ENCODE measurements around the gene TMEM212. TPM values are rescaled to one million over a fixed set of nuclear protein-coding genes. Genes with fewer than 3 reads are reported as not detected.

Gene TMEM212
- total and polyA plus RNA-seq, 2 of the 13 experiments (the other 11 are each of a cell fraction or from before 2014, with no cell fraction given): not detected

- DNase-seq (ENCODE audit: low spot score) (no peak), FAIRE-seq (no peak), ATAC-seq (no peak)
- Histone ChIP-seq H3K4me3 (replicated peaks in 1 of 3; ENCODE audit: insufficient read depth in 1 of 3, low read depth in 2 of 3, low read length in 3 of 3) (no peak overlapping the region), H3K4me1 (ENCODE audit: insufficient read depth, low read length) (peaks cover 46% of the 10 kb centered on the region), H3K9me3 (ENCODE audit: low read length) (no peaks in the 10 kb centered on the region), H3K36me3 (replicated peaks in 1 of 2; ENCODE audit: control insufficient read depth in 1 of 2, insufficient read depth in 2 of 2, low read length in 2 of 2) (no peaks in the 10 kb centered on the region), H3K27me3 (ENCODE audit: control insufficient read depth in 1 of 2, insufficient read depth in 2 of 2, low read length in 2 of 2) (no peaks in the 10 kb centered on the region; a peak in 1 of 5 replicates), H3K27ac (ENCODE audit: extremely low read length, insufficient read depth, low read length) (no peak overlapping the region), H3K79me2 (ENCODE audit: insufficient read depth, low read length) (peaks cover 33% of the 10 kb centered on the region), H3K4me2 (ENCODE audit: low read depth, low read length) (no peak overlapping the region), H4K20me1 (ENCODE audit: insufficient read depth, low read length) (no peaks in the 10 kb centered on the region), H2AFZ (ENCODE audit: low read length) (no peak overlapping the region), H3K9ac (ENCODE audit: insufficient read depth, low read depth, low read length) (no peak overlapping the region)
- BruUV-seq (replicated peaks): no TSS peak
- ChIA-PET CTCF (ENCODE audit: low intra/inter-chr PET ratio, low total read pairs) (no interaction called here), POLR2A (no interaction called here)
- peak; percentile 29; the same call in 1 of the 2 replicates for TF ChIP-seq CEBPB (IDR thresholded peaks at IDR 0.05; ENCODE audit: borderline replicate concordance, low read depth, low read length)
- no peak for TF ChIP-seq ZNF746 (CRISPR knock-in tag; IDR thresholded peaks at IDR 0.05)
- intact Hi-C loops (cut with micrococcal nuclease; ENCODE audit: unreplicated experiment) (no loop called here), in situ Hi-C loops (cut with HindIII; ENCODE audit: extremely low pct_ligation_motif_present, low pct_unique_long_range_greater_than_20kb) (no loop called here)
- WGBS (ENCODE audit: low lambda C conversion rate): 96% methylated on average over 2 of the region's 2 CpGs
Measured at GRCh38 chr3:171812811-171813210, 30.3 kb upstream of the TMEM212 start.

DNA sequence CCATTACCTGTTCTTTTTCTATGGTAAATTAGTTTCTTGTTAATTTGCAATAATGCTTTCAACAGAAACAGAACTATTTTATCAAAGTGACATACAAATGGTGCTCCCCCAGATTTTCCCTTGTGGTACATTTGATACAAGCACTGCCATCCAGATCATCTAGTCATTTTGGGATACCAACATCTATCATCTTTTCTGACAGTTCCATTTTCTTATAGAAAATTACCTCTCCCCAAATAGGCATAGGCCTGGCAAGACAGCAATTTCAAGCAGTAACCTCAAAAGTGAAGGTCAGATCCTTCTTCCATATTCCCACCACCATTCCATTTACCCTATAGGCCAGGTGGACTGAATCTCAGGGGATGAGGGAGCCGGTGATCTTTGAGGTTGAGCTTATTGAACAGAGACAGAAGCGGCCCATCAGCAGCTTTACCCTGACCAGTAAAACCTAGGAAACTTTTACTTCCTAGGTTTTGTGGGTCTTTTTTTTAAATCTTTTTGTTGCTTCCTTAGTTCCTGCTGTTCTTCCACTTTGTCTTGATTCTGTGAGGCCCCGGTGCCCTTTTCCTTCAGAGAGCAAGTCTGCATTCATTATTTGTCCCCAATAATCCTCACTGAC lies 29.8 kb upstream of the TMEM212 start:
- no peaks in the 10 kb centered on the region for H3K36me3 ChIP-seq (replicated peaks in 1 of 2; ENCODE audit: control insufficient read depth in 1 of 2, insufficient read depth in 2 of 2, low read length in 2 of 2)
- H3K27me3 ChIP-seq (ENCODE audit: control insufficient read depth in 1 of 2, insufficient read depth in 2 of 2, low read length in 2 of 2): no peaks in the 10 kb centered on the region; a peak in 1 of 5 replicates
- POLR2A ChIA-PET: interaction anchor here (1.2 kb wide), 1 partner anchor 9 kb away, joined by 4 read pairs; no protein-coding TSS in a partner anchor
- no TSS peak for BruUV-seq (replicated peaks)
- H2AFZ ChIP-seq (ENCODE audit: low read length): no peak overlapping the region
- in situ Hi-C loops (cut with HindIII; ENCODE audit: extremely low pct_ligation_motif_present, low pct_unique_long_range_greater_than_20kb) (no loop called here), intact Hi-C loops (cut with micrococcal nuclease; ENCODE audit: unreplicated experiment) (no loop called here)
- ATAC-seq (no peak), FAIRE-seq (no peak), DNase-seq (ENCODE audit: low spot score) (no peak)
- H3K4me3 ChIP-seq (replicated peaks in 1 of 3; ENCODE audit: insufficient read depth in 1 of 3, low read depth in 2 of 3, low read length in 3 of 3): no peak overlapping the region
- 96% methylated on average over 3 of the region's 3 CpGs for WGBS (ENCODE audit: low lambda C conversion rate)
- H3K4me2 ChIP-seq (ENCODE audit: low read depth, low read length): no peak overlapping the region
- CTCF ChIA-PET (ENCODE audit: low intra/inter-chr PET ratio, low total read pairs): no interaction called here
- H3K27ac ChIP-seq (ENCODE audit: extremely low read length, insufficient read depth, low read length): no peak overlapping the region
- TF ChIP-seq, protein P1, sequence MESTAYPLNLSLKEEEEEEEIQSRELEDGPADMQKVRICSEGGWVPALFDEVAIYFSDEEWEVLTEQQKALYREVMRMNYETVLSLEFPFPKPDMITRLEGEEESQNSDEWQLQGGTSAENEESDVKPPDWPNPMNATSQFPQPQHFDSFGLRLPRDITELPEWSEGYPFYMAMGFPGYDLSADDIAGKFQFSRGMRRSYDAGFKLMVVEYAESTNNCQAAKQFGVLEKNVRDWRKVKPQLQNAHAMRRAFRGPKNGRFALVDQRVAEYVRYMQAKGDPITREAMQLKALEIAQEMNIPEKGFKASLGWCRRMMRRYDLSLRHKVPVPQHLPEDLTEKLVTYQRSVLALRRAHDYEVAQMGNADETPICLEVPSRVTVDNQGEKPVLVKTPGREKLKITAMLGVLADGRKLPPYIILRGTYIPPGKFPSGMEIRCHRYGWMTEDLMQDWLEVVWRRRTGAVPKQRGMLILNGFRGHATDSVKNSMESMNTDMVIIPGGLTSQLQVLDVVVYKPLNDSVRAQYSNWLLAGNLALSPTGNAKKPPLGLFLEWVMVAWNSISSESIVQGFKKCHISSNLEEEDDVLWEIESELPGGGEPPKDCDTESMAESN (CRISPR knock-in tag; conservative IDR thresholded peaks at IDR 0.05): no peak
- TF ChIP-seq TRIM24 (CRISPR knock-in tag; IDR thresholded peaks at IDR 0.05): no peak
- no peak for TF ChIP-seq ZNF570 (CRISPR knock-in tag; IDR thresholded peaks at IDR 0.05; ENCODE audit: borderline replicate concordance)
- no peak for TF ChIP-seq ATRX (CRISPR knock-in tag; IDR thresholded peaks at IDR 0.05; ENCODE audit: borderline replicate concordance)
- no peaks in the 10 kb centered on the region for H3K9me3 ChIP-seq (ENCODE audit: low read length)
- no peaks in the 10 kb centered on the region for H4K20me1 ChIP-seq (ENCODE audit: insufficient read depth, low read length)
- peaks cover 30% of the 10 kb centered on the region for H3K79me2 ChIP-seq (ENCODE audit: insufficient read depth, low read length)
- H3K4me1 ChIP-seq (ENCODE audit: insufficient read depth, low read length): peaks cover 46% of the 10 kb centered on the region
- H3K9ac ChIP-seq (ENCODE audit: insufficient read depth, low read depth, low read length): no peak overlapping the region

Data from HepG2 (cell line).